ENCODE measurements around the gene AURKAIP1. TPM values are rescaled to one million over a fixed set of nuclear protein-coding genes. Genes with fewer than 3 reads are reported as not detected.

The AURKAIP1 gene
- total and polyA plus RNA-seq, 9 of the 15 experiments (the other 6 are each of a cell fraction or from before 2014, with no cell fraction given), result 7.8 to 478 (median 92.0) TPM

DNA sequence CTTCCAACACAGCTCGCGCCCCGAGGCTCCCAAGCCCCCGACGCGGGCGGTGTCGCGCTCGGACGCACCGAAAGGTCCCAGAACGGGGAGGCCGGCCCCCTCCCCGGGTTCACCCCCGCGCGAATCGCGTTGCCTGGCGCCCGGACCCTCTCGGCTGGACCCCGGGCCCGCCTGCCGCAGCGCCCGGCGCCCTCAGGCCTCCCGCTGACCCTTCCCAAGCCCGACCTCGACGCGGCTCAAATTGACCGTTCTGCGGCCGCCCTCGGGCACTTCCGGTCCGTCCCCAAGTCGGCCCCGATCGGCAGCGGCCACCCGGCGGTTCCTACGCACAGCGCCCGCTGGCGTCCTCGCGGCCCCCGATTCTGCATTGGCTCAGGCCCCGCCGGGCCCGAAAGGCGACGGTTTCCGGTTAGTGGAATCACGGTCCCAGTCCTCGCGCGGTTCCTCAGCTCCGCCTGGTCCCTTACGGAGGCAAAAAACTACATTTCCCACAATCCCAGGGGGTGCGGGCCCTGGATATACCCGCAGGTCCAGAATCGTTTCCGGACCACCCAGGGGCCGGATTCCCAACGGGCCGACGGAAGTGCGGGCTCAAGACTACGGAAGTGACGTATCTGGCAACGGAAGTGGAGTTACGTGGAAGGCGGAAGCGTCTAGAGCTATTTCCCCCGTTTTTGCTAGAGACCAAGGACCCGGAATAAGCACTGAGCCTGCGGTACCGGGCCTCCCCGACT is at the start of gene AURKAIP1 (continued):
- TF ChIP-seq, protein P1, sequence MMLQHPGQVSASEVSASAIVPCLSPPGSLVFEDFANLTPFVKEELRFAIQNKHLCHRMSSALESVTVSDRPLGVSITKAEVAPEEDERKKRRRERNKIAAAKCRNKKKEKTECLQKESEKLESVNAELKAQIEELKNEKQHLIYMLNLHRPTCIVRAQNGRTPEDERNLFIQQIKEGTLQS (IDR thresholded peaks at IDR 0.05), result peak; percentile 55
- TF ChIP-seq, protein P1 (CRISPR knock-in tag; conservative IDR thresholded peaks at IDR 0.05), result peak; percentile 96
- TF ChIP-seq FUS (optimal IDR thresholded peaks at IDR 0.05; ENCODE audit: low read depth, low read length), result peak; percentile 96
- TF ChIP-seq CHD2 (IDR thresholded peaks at IDR 0.05; ENCODE audit: low read depth, low read length), result peak; percentile 97
- TF ChIP-seq SIN3B (IDR thresholded peaks at IDR 0.05; ENCODE audit: low read depth), result peak; percentile 98
- TF ChIP-seq, protein P2, sequence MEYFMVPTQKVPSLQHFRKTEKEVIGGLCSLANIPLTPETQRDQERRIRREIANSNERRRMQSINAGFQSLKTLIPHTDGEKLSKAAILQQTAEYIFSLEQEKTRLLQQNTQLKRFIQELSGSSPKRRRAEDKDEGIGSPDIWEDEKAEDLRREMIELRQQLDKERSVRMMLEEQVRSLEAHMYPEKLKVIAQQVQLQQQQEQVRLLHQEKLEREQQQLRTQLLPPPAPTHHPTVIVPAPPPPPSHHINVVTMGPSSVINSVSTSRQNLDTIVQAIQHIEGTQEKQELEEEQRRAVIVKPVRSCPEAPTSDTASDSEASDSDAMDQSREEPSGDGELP (CRISPR knock-in tag; IDR thresholded peaks at IDR 0.05; ENCODE audit: borderline replicate concordance), result peak; percentile 94
- TF ChIP-seq HDAC3 (IDR thresholded peaks at IDR 0.05; ENCODE audit: borderline replicate concordance, partially characterized antibody), result peak; percentile 99
- no peak for TF ChIP-seq PPARD (CRISPR knock-in tag; IDR thresholded peaks at IDR 0.05)
- TF ChIP-seq PHB2 (IDR thresholded peaks at IDR 0.05; ENCODE audit: low read depth), result no peak
- TF ChIP-seq BCOR (IDR thresholded peaks at IDR 0.05), result 0 out of 2 replicates have a peak, but pooled peaks have one; percentile 13
- TF ChIP-seq, protein P3, sequence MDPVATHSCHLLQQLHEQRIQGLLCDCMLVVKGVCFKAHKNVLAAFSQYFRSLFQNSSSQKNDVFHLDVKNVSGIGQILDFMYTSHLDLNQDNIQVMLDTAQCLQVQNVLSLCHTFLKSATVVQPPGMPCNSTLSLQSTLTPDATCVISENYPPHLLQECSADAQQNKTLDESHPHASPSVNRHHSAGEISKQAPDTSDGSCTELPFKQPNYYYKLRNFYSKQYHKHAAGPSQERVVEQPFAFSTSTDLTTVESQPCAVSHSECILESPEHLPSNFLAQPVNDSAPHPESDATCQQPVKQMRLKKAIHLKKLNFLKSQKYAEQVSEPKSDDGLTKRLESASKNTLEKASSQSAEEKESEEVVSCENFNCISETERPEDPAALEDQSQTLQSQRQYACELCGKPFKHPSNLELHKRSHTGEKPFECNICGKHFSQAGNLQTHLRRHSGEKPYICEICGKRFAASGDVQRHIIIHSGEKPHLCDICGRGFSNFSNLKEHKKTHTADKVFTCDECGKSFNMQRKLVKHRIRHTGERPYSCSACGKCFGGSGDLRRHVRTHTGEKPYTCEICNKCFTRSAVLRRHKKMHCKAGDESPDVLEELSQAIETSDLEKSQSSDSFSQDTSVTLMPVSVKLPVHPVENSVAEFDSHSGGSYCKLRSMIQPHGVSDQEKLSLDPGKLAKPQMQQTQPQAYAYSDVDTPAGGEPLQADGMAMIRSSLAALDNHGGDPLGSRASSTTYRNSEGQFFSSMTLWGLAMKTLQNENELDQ (CRISPR knock-in tag; IDR thresholded peaks at IDR 0.05; ENCODE audit: borderline replicate concordance), result 0 out of 2 replicates have a peak, but pooled peaks have one; percentile 68
- TF ChIP-seq ZC3H11A (IDR thresholded peaks at IDR 0.05; ENCODE audit: low read depth, low read length), result peak; percentile 56; the same call in 1 of the 2 replicates
- no peak; the same call in 1 of the 2 replicates for TF ChIP-seq GATAD2B (IDR thresholded peaks at IDR 0.05; ENCODE audit: borderline replicate concordance)
- TF ChIP-seq NR2C2 (CRISPR knock-in tag; IDR thresholded peaks at IDR 0.05), result peak; percentile 96
- TF ChIP-seq NR2C2 (tag; IDR thresholded peaks at IDR 0.05), result peak; percentile 99
- no peak for TF ChIP-seq PTTG1 (tag; IDR thresholded peaks at IDR 0.05; ENCODE audit: low read depth)
- TF ChIP-seq, protein P4, sequence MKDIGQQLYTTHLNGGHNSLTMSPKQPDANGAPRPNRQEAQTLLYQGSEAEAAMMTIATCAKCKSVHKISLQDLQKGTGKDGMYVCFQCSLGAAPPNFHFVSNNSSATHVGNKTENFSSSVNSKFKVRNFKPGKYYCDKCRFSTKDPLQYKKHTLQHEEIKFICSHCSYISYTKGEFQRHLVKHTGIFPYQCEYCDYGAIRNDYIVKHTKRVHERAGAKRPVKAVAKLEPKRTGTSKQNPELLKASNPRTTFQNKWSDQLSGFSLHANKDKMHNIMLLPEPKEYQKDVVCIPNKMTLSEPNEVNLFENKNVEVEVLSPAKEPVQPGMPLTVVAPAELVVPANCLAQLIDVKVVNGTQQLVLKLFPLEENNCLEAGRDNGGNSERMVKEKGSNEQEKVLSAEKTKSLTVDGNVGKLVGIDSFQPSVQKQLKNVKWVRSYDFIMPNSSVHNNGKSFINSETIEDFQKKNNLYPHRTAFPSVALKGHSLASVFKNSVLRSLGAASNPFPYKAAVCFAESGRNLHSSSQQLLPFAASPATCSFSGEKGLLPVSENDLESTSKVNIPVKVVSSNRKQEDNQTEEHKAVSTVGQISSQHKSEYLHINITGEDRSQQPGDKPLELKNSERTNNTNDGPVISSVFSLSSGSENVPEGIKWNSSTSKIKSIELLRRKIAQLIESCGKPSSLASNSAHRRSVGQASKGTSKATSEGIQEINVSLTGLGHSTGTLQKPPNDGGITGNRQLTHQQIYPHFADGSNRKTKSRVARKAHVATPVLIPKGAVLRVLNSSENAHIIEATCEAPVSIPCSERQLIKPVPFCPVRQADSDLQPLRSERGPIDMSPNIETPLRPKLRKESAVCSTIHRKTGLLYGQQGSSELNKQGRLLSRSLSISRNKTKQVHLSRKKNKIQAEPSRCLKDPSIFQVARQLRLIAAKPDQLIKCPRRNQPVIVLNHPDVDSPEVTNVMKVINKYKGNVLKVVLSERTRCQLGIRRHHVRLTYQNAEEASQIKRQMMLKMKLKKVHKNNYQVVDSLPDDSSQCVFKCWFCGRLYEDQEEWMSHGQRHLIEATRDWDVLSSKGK (CRISPR knock-in tag; IDR thresholded peaks at IDR 0.05), result no peak
- peak; percentile 90 for TF ChIP-seq CBX1 (IDR thresholded peaks at IDR 0.05; ENCODE audit: low read depth)
- peak; percentile 79; the same call in 1 of the 2 replicates for TF ChIP-seq TCF7 (IDR thresholded peaks at IDR 0.05; ENCODE audit: borderline replicate concordance)

All from K562 (cell line).